ENCODE data around the gene ABTB2.
A peak's percentile ranks its signal among the peaks of the same experiment; 100 is the strongest.
"Not testable (repeated sequence)": the region's sequence is repeated elsewhere in the genome, so short reads cannot be mapped to it uniquely, and the experiment has no call there.

Gene ABTB2

GRCh38 chr11:34262531-34263081 is 95.2 kb downstream of the ABTB2 start:
- no peak for DNase-seq (ENCODE audit: low read depth in 2 of 2)

DNA sequence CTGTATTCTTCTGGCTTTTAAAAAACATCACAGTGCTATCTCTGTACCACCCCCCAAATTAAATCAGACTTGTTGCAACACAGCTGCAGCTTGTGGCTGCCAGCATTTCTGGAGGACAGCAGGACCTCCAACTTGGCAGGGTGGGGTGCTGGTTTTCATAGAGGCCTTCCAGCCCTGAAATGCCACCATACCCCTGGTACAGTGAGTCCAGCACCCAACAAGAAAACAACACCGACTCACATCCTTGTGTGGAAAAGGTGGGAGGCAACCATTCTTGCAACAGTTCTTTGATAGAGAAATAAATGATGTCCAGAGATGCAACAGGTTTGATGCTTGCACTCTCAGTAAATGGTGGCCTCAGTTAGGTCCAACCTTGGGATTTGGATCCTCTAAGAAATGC is 96.0 kb downstream of the ABTB2 start:
- DNase-seq (ENCODE audit: low read depth in 2 of 2), result no peak

DNA sequence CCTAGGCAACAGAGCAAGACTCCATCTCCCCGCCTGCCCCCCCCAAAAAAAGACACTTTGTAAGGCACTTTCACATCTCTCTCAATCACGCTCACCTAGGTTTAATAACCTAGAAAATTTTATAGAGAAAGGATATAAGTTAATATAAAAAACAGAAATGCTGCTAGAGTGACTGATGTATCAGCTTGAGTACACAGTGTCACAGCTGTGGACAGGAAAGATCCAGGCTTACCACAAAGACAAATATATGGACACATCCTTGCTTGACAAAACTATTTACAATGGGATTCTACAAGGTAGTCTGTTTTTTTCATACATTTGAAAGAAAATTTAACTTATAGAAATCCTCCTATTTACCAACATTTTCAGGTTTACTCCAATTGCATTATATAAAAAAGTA is 96.7 kb downstream of the ABTB2 start:
- no peak for DNase-seq (ENCODE audit: low read depth in 2 of 2)

- no peak for DNase-seq (ENCODE audit: low read depth in 2 of 2)
Observed at GRCh38 chr11:34260072-34260575, 97.7 kb downstream of the ABTB2 start.

- no peak for DNase-seq (ENCODE audit: low read depth in 2 of 2)
Observed at GRCh38 chr11:34259087-34259486, 98.7 kb downstream of the ABTB2 start.

- no peak for DNase-seq (ENCODE audit: low read depth in 2 of 2)
Observed at GRCh38 chr11:34256626-34257025, 101.2 kb downstream of the ABTB2 start.

DNA sequence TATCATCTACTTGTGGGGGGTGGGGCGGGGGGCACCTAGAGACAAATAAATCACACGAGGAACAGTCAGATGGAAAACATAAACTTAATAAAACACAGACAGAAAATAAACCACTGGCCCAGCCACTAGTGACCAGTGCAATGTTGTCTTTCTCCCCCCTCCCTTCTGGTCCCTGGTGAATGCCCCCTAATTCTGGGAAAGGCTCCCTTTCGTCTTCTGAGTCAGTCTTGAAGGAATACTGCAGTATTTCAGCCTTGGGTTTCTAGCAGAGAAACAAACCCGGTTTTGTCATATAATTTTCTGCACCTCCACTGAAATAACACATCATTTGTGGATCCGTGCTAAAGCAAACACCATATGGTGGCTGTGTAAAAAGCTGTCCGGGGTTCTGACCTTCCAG is 101.7 kb downstream of the ABTB2 start:
- DNase-seq (ENCODE audit: low read depth in 2 of 2), result no peak

DNA sequence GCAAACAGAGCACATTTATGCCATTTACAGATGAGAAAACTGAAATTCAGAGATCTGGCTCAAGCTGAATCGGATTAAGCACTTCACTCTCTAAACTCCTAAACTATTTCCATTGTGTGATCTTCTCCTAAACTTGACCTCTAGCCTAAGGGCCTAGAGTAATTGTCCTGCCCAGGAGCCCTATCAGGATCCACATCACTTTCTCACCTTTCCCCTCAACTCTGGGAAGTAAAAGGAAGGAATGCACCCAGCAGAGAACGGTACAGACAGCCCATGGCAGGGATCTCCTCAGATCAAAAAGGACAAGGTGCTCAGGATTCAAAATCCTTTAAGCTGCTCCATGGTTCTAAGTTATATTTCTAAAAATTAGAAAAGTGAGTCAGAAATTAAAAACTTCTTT is 102.7 kb downstream of the ABTB2 start:
- no peak for DNase-seq (ENCODE audit: low read depth in 2 of 2)

DNA sequence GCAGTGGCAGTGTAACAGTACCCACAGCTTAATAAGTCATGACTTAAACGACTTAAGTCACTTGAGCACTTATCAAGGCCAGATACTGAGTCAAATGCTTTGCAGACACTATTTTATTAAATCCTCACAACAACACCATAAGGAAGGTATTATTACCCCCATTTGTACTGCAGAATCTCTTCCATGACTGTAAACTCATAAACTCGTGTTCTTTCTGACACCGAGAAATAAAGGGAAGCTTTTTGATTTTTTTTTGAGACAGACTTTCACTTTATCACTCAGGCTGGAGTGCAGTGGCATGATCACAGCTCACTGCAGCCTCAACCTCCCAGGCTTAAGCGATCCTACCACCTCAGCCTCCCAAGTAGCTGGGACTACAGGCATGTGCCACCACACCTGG is 103.8 kb downstream of the ABTB2 start:
- DNase-seq (ENCODE audit: low read depth in 2 of 2), result no peak

- no peak for DNase-seq (ENCODE audit: low read depth in 2 of 2)
Observed at GRCh38 chr11:34252651-34253050, 105.2 kb downstream of the ABTB2 start.

DNA sequence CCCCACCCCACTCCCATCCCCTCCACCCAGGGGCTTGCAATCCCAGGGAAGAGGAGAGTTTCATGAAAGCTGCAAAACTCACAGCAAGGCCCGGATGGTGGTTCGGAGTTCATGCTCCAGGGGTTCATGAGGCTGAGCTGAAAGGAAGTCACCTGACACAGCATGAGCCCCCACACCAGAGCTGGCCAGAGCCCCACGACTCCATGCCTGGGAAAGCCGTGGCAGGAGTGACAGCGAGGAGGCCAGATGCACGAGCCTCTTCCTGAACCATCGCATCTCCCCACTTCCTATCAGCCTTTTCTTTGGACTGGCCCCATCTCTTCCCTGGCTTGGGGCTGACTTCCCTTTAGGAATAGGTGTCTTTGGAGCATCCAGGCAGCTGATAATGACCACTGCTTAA is 105.8 kb downstream of the ABTB2 start:
- no peak for DNase-seq (ENCODE audit: low read depth in 2 of 2)

- DNase-seq (ENCODE audit: low read depth in 2 of 2), result no peak
Observed at GRCh38 chr11:34251589-34251980, 106.2 kb downstream of the ABTB2 start.

GRCh38 chr11:34250732-34251588 is 106.8 kb downstream of the ABTB2 start:
- DNase-seq (ENCODE audit: low read depth in 2 of 2), result peak; percentile 37 to 48

DNA sequence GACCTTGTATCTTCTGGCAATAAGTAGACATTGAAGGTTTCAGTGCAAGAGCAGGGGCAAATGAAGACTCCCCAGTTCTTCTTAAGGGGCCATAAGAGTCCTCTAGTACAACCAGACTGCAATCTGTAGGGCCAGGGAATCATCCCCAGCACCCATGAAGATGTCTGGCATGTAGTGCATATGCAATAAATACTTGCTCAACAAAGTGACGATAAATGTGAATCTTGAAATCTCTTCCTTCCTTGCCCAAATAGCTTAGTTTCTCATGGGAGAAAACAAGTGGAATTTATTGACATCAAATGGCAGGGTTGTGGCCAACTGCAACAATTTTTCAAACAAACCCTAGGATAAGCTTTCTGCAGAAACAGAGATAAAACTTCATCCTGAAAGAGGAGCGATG is 107.6 kb downstream of the ABTB2 start:
- no peak for DNase-seq (ENCODE audit: low read depth in 2 of 2)

- no peak for DNase-seq (ENCODE audit: low read depth in 2 of 2)
Observed at GRCh38 chr11:34249439-34249838, 108.4 kb downstream of the ABTB2 start.

- not testable (repeated sequence) for DNase-seq (ENCODE audit: low read depth in 2 of 2)
Observed at GRCh38 chr11:34246511-34246910, 111.3 kb downstream of the ABTB2 start.

DNA sequence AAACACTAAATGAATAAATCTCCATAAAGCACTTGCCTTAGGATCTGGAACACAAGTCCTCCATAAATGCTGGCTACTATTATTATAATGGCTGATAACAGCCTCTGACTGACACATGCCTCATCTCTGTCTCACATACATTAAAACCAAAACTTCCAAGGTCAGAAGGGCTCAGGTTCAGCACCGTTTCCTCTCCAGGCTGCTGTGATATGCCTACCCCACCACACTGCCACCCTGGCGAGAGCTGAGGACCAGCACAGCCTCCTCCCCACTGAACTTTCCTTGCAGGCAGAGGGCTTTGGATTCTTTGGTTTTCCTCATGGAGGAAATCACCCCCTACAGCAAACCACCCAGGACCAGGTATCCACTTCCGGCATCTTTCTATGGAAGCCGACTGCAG is 112.8 kb downstream of the ABTB2 start:
- no peak for DNase-seq (ENCODE audit: low read depth in 2 of 2)

GRCh38 chr11:34243600-34244464 is 114.0 kb downstream of the ABTB2 start:
- DNase-seq (ENCODE audit: low read depth in 2 of 2), result peak in 1 of 2 experiments; percentile 39

- DNase-seq (ENCODE audit: low read depth in 2 of 2), result no peak
Observed at GRCh38 chr11:34242037-34242625, 115.7 kb downstream of the ABTB2 start.

GRCh38 chr11:34240150-34240494 is 117.7 kb downstream of the ABTB2 start:
- DNase-seq (ENCODE audit: low read depth in 2 of 2), result no peak

DNA sequence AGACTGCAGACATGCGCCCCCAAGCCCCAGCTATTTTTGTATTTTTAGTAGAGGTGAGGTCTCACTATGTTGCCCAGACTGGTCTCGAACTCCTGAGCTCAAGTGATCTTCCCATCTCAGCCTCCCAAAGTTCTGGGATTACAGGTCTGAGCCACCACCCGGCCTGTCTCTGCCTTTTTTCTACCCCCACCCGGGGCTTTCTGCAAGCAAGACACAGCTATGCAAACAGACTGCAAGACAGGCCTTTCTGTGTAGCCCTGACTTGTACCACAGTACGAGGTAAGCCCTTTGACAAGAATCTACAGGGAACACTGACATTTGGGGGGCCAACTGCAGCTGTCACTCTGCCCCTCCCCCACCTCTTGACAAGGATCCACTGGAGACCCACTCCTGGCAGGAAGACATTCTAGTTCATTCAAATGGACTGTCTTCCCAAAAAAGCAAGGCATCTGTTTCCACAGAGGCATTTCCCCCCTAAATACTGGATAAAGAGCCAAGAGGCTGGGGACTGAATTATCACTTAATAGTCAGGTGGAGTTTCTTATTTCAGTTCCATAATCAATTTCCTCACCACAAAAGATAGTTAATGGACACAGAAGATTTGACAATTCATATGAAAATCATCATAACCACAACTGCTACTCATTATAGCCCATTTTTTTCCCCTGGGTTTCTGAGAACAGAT is 118.2 kb downstream of the ABTB2 start:
- no peak for DNase-seq (ENCODE audit: low read depth in 2 of 2)

GRCh38 chr11:34238966-34239365 is 118.8 kb downstream of the ABTB2 start:
- DNase-seq (ENCODE audit: low read depth in 2 of 2), result no peak

Measured in stimulated activated CD4-positive, alpha-beta T cell treated with anti-CD3 and anti-CD28 coated beads, Interleukin-12 subunit alpha, Interleukin-12 subunit beta, amount 100 ng/mL, for 24 hours (primary cell).